Mesodermal cell (in vitro differentiated cells): ENCODE data around the gene DGKB.

Source experiments
- H3K27ac ChIP-seq: 2 replicates; pipeline ENCODE4 v1.7.0; 2013; ENCODE audit warnings: mild to moderate bottlenecking, low read depth, low read length, moderate library complexity; ENCODE audit not compliant: severe bottlenecking
- H3K36me3 ChIP-seq: 2 replicates; pipeline ENCODE4 v1.7.1; 2013; ENCODE audit warnings: mild to moderate bottlenecking, low read length, moderate library complexity; ENCODE audit not compliant: control insufficient read depth, insufficient read depth
- H3K4me1 ChIP-seq: one replicate; pipeline ENCODE4 v1.7.1; 2013; ENCODE audit warnings: mild to moderate bottlenecking, low read length; ENCODE audit not compliant: insufficient read depth, control insufficient read depth, poor library complexity, severe bottlenecking
- H3K4me3 ChIP-seq: 2 replicates; pipeline ENCODE4 v1.7.0; 2013; ENCODE audit warnings: low read length, control low read depth, mild to moderate bottlenecking; ENCODE audit not compliant: insufficient read depth, poor library complexity, severe bottlenecking; ENCODE audit errors: extremely low read depth
- H3K9me3 ChIP-seq: 2 replicates; pipeline ENCODE4 v1.7.1; 2013; ENCODE audit warnings: mild to moderate bottlenecking, low read length, moderate library complexity; ENCODE audit not compliant: control insufficient read depth
- WGBS, 2 experiments: methylation state at CpG; one replicate each; pipeline ENCODE4 v1.1.5; 2013; ENCODE audit warnings: missing lambda C conversion rate in 2 of 2; ENCODE audit not compliant: insufficient coverage in 2 of 2; 5-methylcytosine and 5-hydroxymethylcytosine counted together

DGKB gene

DNA sequence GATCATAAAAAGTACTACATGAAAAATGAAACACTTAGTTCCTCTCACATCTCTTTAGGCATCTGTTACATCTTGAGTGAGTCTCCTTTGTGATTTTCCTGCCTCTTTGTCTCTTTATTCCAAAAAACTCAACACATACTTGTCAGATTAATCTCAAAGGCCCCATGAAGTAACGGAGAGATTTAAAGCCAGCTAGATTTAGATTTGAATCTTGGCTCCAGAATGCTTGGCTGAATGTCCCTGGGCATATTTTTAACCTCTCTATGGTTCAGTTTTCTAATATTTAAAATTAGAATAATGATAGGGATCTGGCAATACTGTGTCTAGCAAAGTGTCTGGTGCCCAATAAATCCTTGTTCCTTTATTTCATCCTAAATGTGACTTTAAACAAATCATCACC lies 140.0 kb downstream of the DGKB start:
- Histone ChIP-seq H3K9me3 (no peaks in the 10 kb centered on the region), H3K4me1 (no peaks in the 10 kb centered on the region), H3K4me3 (no peak overlapping the region), H3K36me3 (no peaks in the 10 kb centered on the region), H3K27ac (no peak overlapping the region)
- WGBS, 2 experiments = no CpG with 5 or more reads among the region's 1 CpG

DNA sequence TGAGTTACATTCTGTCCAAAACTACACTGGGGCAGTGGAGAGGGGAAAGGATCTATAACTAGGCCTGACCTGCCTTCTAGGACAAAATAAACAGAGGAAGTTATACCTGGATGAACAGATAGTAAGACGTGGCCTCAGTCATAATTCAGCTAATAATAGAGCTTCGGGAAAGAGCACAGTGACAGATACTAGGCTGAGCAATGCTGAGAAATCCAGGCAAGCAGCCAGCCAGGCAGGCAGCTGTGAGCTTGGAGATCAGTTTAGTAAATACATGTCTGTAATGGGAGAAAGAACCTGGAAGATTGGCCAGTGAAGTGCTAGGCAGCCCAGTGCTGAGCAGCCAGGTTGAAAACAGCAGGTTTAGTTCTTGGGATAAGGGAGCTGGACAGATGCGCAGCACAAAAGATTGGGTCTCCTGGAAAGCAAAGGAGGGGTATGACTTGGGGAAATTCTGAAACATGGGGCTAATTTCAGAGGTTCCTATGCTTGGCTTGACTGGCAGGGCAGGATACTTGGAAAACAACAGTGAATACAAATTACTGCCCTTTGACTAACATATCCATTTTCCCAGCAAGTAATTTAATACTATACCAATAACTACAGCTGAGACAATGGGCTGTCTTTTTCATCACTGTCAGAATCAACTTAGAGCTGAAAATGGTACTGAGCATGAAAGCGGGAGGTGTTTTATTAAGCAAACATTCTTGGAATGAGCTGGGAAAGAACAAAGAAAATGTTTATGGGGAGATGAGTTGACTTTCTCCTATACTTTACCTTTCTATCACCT lies 140.8 kb downstream of the DGKB start:
- H3K4me3 ChIP-seq = no peak overlapping the region
- WGBS, 2 experiments = 93 to 94% methylated on average over 3 of the region's 4 CpGs
- H3K27ac ChIP-seq = peak overlapping the region; percentile 16
- no peaks in the 10 kb centered on the region for H3K9me3 ChIP-seq
- H3K4me1 ChIP-seq = no peaks in the 10 kb centered on the region
- H3K36me3 ChIP-seq = no peaks in the 10 kb centered on the region

DNA sequence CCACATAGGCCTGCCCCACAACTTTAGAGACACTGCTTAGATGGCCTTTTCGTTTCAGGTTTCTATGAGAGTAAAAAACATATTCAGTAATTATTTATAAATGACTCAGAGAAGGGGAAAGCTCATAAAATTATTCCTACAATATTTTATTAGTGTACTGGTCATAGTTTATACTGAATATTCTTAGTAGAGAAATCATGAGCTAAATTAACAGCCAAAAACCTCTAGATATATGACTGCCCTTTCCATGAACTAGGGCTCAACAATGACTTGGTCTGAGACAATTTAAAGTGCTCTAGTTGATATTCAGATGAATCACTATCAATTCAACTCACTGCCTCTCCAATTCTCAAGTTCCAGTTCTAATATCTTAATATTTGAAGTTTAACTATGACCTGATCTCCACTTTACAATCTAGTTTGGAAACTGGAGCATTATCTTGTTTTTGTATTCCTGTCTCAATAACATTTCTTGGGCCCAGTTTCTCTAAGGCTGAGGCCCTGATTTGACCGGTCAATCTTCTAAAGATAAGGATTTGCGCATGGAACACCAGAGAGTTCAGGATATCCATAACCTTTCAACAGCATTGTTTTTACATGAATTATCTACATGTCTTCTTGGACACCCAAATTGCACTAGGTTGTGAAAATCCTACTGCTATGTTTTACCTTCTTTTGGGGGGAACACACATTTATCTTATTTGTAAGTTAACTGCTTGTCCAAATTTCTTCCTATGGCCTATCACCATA lies 141.6 kb downstream of the DGKB start:
- no peaks in the 10 kb centered on the region for H3K36me3 ChIP-seq
- H3K4me3 ChIP-seq = no peak overlapping the region
- no peaks in the 10 kb centered on the region for H3K4me1 ChIP-seq
- H3K27ac ChIP-seq = no peak overlapping the region
- 83 to 100% methylated on average over 2 of the region's 3 CpGs for WGBS, 2 experiments
- no peaks in the 10 kb centered on the region for H3K9me3 ChIP-seq

DNA sequence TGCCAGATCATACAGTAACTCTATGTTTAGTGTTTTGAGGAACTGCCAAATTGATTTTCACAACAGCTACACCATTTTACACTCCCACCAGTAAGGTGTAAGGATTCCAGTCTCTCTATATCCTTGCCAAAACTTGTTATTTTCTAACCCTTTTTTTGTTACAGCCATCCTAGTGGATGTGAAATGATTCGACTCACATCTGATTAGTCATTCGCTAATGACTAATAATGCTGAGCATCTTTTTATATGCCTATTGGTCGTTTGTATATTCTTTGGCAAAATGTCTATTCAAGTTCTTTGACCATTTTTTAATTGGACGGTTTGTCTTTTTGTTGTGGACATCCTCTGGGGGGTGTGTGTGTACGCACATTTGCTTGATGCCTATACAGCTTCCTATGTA lies 142.8 kb downstream of the DGKB start:
- H3K27ac ChIP-seq = no peak overlapping the region
- H3K36me3 ChIP-seq = no peaks in the 10 kb centered on the region
- WGBS, 2 experiments = 79 to 100% methylated on average over 2 to 3 of the region's 5 CpGs
- no peak overlapping the region for H3K4me3 ChIP-seq
- no peaks in the 10 kb centered on the region for H3K9me3 ChIP-seq
- H3K4me1 ChIP-seq = no peaks in the 10 kb centered on the region

DNA sequence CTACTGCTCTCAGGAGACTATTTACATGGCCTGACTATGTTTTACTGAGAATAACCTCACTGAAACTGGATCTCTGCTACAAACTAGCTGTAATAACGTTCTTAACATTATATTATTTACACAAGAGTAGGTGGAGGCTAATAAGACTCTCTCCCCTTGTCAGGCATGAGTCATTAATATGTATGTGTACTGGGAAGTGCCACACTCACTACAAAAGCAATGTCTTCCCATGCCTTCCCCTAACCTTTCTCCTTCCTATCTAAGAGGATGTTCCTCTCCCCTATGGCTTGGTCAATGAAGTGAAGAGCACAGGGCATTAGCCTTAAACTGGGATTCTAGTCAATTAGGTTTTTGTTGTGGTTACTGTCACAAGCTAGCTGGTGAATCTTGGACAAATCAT lies 147.9 kb downstream of the DGKB start:
- Histone ChIP-seq H3K4me1 (no peaks in the 10 kb centered on the region), H3K36me3 (no peaks in the 10 kb centered on the region), H3K9me3 (no peaks in the 10 kb centered on the region), H3K4me3 (no peak overlapping the region), H3K27ac (no peak overlapping the region)
- WGBS, 2 experiments = no CpG with 5 or more reads among the region's 1 CpG

DNA sequence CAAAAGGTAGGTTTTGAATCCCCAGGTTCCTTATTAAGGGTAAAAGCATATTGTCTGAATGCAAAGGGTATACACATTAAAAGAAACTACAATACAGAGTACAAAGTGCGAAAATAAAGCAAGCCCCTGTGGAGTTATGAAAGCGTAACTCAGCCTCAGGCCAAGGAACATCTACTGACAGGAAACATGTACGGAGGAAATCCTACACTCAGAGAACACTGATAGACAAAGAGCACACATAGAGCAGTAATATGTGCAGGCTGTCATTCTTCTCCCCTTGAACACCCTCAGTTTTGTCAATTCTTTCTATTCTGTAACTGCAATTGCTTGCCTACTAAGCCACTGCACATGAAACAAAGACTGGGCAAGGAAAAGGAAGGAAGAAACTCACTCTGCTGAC lies 150.2 kb downstream of the DGKB start:
- Histone ChIP-seq H3K4me3 (no peak overlapping the region), H3K36me3 (no peaks in the 10 kb centered on the region), H3K27ac (no peak overlapping the region), H3K4me1 (no peaks in the 10 kb centered on the region), H3K9me3 (no peaks in the 10 kb centered on the region)
- 84 to 100% methylated on average over 2 to 3 of the region's 3 CpGs for WGBS, 2 experiments

DNA sequence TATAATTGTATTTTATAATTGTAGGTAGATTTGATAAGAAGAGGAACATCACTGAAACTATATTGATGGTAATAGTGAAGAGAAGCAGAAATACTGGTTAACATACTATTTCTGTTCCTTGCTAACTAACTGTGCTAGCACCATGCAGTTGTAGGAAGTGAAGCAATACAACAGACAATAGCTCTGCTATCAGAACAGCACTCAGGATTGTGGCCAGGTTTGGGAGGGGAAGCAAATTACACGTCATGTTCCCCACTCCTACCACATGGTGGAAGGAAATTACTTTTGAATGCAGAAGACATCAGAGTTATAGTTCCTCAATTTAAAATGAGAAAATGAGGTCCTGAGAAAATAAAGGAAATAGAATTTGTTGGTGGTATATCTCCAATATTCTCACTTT lies 151.1 kb downstream of the DGKB start:
- no CpG with 5 or more reads among the region's 1 CpG for WGBS, 2 experiments
- no peak overlapping the region for H3K4me3 ChIP-seq
- H3K4me1 ChIP-seq = no peaks in the 10 kb centered on the region
- H3K36me3 ChIP-seq = no peaks in the 10 kb centered on the region
- no peak overlapping the region for H3K27ac ChIP-seq
- no peaks in the 10 kb centered on the region for H3K9me3 ChIP-seq

DNA sequence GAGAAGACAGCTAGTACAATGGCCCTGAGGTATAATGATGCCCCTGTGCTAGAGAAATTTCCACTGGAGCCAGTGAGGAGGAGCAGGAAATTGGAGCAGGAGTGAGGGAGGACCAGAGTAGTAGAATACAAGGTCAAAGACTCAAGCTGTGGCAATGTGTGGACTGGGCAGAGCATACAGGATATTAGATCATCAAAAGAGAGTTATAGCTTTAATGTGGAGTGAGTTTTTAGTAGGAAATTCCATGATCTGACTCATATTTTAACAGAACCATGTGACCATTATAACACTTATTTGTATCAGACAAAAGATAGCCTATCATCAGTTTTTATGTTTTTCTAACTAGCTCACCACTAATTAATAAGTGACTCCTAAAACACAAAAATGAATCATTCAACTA lies 154.1 kb downstream of the DGKB start:
- H3K27ac ChIP-seq = no peak overlapping the region

DNA sequence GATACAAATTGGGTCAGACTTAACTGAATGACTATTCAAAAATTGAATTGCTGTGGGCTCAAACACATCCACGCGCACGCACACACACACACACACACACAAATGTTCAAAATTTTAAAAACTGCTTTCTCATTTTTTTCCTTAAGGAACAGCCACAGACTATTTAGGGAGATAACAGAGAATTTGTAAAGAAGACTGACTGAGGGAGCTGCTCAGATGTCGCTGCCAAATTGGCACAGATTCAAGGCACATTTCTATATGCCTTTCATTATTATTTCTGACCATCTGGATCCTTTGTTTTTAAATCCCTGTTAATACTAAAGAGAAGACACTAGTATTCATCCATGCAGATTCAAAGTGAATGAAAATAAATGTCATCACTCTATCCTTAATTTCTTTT lies 154.8 kb downstream of the DGKB start:
- Histone ChIP-seq H3K4me1 (no peaks in the 10 kb centered on the region), H3K9me3 (peaks cover 11% of the 10 kb centered on the region), H3K4me3 (no peak overlapping the region), H3K27ac (no peak overlapping the region), H3K36me3 (no peaks in the 10 kb centered on the region)
- WGBS, 2 experiments = no CpG with 5 or more reads among the region's 4 CpGs

More for the DNA sequence above, 154.1 kb downstream of the DGKB start:
- peaks cover 11% of the 10 kb centered on the region for H3K9me3 ChIP-seq
- H3K36me3 ChIP-seq = no peaks in the 10 kb centered on the region
- H3K4me1 ChIP-seq = no peaks in the 10 kb centered on the region
- H3K4me3 ChIP-seq = no peak overlapping the region

DNA sequence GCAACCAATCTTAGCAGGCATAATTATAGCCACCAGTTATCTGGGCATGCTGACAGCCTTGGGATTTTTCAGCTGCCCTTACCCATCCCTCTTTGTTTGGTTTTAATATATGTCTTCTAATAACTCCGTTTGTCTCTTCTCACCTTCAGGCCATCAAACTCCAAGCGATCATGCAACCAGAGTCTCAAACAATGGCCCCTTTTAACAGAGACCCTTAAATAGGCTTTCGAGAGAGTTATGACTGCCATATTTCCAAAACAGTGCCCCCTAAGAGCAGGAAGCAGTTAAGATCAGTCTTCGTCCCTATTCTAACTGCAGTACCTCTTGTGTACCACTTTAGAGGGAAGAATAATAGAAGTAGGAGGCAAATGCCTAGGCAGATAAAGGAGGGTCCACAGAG lies 157.5 kb downstream of the DGKB start:
- no peaks in the 10 kb centered on the region for H3K4me1 ChIP-seq
- 89 to 90% methylated on average over 2 to 3 of the region's 4 CpGs for WGBS, 2 experiments
- no peak overlapping the region for H3K4me3 ChIP-seq
- no peak overlapping the region for H3K27ac ChIP-seq
- no peaks in the 10 kb centered on the region for H3K36me3 ChIP-seq
- peaks cover 16% of the 10 kb centered on the region for H3K9me3 ChIP-seq

DNA sequence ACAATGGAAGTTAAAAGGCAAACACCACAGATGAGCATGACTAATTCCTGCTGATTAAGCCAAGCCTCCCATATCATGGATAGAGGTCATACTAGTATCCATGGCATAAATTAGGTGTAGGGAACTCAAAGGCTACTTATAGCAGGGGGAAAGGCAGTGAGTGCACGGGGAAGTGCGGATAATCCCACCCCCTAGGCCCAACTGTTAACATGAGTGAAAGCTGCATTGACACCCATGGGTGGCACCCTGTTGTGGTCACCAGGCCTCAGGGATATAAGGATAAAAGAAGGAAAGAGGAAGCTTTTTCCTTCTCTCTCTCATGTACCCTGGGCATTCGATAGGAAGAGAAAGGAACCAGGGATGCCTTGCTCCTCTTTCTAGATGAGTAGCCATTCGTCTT lies 161.9 kb downstream of the DGKB start:
- peaks cover 14% of the 10 kb centered on the region for H3K9me3 ChIP-seq
- H3K4me3 ChIP-seq = no peak overlapping the region
- WGBS, 2 experiments = 91 to 96% methylated on average over 3 to 4 of the region's 4 CpGs
- no peak overlapping the region for H3K27ac ChIP-seq
- no peaks in the 10 kb centered on the region for H3K36me3 ChIP-seq
- H3K4me1 ChIP-seq = no peaks in the 10 kb centered on the region
